ENCODE measurements around the gene MFAP5.
"Not testable (repeated sequence)": the region's sequence is repeated elsewhere in the genome, so short reads cannot be mapped to it uniquely, and the experiment has no call there.

The MFAP5 gene

GRCh38 chr12:8675591-8676036, 13.0 kb upstream of the MFAP5 start:
- no peak for DNase-seq (ENCODE audit: low spot score)

DNA sequence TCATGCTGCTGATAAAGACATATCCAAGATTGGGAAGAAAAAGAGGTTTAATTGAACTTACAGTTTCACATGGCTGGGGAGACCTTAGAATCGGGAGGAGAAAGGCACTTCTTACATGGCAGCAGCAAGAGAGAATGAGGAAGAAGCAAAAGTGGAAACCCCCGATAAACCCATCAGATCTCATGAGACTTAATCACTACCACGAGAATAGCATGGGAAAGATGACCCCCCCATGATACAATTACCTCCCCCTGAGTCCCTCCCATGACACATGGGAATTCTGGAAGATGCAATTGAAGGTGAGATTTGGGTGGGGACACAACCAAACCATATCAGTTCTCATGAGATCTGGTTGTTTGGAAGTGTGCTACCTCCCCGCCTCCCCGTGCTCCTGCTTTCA, 9.8 kb upstream of the MFAP5 start:
- no peak for DNase-seq (ENCODE audit: low spot score)

- no peak for DNase-seq (ENCODE audit: low spot score)
These were observed 5.8 kb upstream of the MFAP5 start for GRCh38 chr12:8668441-8668840.

DNA sequence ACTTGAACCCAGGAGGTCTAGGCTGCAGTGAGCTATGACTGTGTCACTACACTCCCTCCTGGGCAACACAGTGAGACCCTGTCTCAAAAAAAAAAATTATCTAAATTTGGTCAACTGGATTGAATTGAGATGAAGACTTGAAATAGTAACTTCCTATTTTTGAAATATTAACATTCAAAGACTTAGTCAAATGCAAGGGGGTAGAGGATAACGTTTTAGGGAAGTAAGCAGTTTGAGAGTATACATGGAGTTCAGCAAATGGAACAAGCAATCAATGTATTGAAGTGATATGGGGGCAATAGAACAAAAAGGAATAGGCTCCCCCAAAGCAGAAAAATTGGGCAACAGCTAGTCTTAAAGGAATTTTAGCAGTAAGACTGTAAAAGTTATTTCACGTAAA, 4.6 kb upstream of the MFAP5 start:
- no peak for DNase-seq (ENCODE audit: low spot score)

GRCh38 chr12:8665759-8666158, 3.1 kb upstream of the MFAP5 start:
- DNase-seq (ENCODE audit: low spot score): no peak

DNA sequence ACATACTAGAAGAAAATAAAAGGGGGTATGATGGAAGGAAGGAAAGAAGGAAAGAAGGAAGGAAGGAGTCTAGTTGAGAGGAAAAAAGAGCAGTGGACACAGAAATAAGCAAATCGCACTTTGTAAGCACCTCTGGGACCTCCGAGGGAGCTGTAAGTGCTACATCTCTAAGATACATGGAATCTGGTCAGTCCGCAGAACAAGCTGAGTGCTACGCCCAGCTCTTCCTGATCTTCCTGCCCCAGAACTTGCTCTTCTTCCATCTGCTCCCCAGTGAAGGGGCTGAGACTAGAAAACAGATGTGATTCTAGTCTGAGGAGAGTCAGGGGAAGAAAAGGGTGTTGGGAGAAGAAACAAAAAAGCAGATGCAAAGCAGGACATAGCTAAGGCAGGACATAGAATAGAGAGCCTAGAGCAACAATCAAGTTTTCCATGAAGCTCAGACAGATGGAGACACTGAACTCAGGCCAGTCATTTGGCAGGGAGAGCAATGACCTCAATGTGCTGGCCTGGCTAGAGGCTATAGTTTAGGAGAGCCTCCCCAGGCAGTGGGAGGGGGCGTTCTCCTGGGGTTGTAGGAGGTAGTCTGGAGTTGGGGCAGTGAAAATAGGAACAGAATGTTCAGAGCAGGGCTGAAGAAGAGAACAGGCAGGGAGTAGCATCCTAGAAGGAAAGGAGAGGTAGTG, 1.7 kb upstream of the MFAP5 start:
- DNase-seq (ENCODE audit: low spot score): no peak

GRCh38 chr12:8661751-8662150, 875 bp downstream of the MFAP5 start:
- DNase-seq (ENCODE audit: low spot score): no peak

DNA sequence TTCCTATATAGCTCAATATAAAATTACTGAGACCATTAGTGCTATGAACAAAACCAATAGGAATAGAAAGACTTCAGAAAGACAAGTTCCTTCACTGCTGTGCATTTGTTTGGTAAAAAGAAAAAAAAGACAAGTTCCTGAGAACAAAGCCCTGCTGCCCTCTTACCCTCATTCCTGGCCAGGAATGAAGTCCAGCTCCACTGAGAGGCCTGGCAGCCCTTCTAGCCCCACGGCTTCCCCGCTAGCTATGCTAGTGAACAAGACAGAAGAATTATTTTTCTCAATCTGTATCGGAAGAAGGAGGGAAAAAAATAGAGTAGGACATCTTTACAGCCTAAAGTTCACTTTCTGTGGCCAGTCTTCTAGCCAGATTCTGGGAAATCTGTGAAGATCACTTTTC, 1.6 kb downstream of the MFAP5 start:
- DNase-seq (ENCODE audit: low spot score): no peak

GRCh38 chr12:8658346-8658745, 4.3 kb downstream of the MFAP5 start:
- no peak for DNase-seq (ENCODE audit: low spot score)

- DNase-seq (ENCODE audit: low spot score): no peak
These were observed 7.2 kb downstream of the MFAP5 start for GRCh38 chr12:8655421-8655820.

DNA sequence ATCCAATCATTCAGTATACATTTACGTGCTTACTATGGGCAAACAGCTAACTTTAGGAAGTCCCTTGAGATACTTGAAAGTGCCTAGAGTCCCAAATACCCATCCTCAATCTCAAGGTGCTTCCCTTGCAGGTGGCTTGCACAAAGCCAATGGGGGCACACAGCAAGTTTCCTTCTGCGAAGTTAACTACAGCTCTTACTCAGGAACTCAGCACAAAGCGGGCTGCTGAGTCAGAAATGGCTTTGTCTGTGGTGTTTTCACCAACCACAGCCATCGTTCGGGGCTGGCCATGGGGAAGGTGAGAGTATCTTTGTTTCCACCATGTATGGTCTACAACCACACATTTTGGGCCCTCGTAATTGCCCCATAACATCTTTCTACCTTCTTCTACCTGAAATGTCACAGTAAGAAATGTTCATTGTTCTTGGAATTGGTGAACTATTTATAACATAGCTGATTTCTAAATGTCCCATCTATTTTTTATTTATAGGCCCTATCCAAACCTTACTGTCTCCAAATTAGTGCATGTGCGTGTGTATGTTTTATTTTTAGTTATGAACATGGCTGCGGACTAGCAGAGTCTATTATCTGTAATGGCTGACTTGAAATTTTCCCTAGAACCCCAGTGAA, 13.9 kb downstream of the MFAP5 start:
- DNase-seq (ENCODE audit: low spot score): peak; percentile 89

GRCh38 chr12:8647968-8648367, 14.7 kb downstream of the MFAP5 start:
- no peak for DNase-seq (ENCODE audit: low spot score)

DNA sequence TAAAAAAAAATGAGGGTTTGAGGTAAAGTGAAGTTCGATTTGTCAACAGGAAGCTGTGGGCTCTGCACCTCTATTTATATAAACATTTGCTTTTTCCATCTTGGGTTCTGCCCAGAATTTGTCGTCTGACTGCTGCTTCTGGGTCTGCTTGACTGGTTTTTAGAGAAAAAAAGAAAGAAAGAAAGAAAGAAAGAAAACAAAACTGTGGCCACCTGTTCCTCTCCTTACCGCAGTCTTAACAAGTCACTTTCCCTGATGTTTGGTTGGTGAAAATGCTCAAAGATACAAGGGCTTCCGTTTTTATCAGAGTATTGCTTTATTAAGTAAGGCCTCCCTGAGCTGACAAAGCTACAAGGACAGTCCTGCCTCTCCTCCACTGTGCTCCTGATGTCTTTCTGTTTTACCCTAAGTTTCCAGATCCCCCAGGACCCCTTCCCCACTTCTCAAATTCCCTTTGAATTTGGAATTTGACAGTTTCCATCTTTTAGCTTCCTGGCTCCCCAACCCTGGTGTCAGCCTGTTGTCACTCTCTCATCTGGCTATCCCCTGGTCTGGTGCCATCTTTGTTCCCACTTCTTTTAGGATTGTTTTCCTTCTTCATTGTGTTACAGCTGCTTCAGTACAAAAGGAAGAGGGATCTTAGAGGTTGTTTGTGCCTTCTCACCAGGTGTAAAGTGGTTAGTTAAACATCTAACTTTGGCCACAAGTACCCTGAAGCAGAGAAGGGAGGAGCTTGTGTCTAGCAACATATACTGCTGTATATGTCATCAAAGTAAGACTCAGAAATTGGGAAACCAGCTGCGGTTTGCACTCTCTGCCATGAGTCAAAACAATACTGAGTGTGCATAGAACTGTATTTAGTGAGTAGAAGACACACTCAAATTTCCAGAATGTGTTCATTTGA, 18.0 kb downstream of the MFAP5 start:
- peak; percentile 84 for DNase-seq (ENCODE audit: low spot score)

DNA sequence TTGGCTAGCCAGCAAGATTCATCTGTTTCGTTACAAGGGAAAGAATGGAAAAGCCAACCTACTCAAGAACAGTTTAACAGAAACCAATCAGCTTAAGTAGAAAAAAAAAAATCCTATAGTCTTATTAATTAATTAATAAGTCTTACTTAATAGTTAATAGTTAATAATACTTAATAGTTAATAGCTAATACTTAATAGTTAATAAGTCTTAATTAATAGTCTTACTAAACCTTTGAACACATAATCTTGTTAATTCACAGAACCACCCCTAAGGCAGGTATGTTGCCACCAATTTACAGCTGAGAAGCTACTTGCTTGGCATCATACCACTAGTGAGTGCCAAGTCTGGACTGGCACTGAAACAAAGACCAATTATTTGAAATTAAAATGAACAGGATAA, 19.9 kb downstream of the MFAP5 start:
- no peak for DNase-seq (ENCODE audit: low spot score)

- DNase-seq (ENCODE audit: low spot score): no peak
These were observed 22.7 kb downstream of the MFAP5 start for GRCh38 chr12:8639936-8640335.

DNA sequence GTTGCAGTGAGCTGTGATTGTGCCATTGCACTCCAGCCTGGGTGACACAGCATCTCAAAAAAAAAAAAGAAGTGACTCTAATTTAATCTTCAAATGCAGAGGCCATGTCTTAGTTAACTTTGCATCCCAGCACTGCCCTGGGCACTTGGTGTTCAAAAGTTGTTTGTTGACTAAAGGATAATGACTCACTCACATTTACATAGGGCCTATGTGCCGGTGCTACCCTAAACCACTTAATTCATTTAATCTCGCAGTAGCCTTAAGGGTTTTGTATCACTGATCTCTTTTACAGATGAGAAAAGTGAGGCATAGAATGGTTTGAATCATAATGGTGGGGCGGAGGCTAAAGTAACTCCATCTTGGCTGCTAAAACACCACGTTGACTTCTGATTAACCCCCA, 23.7 kb downstream of the MFAP5 start:
- no peak for DNase-seq (ENCODE audit: low spot score)

DNA sequence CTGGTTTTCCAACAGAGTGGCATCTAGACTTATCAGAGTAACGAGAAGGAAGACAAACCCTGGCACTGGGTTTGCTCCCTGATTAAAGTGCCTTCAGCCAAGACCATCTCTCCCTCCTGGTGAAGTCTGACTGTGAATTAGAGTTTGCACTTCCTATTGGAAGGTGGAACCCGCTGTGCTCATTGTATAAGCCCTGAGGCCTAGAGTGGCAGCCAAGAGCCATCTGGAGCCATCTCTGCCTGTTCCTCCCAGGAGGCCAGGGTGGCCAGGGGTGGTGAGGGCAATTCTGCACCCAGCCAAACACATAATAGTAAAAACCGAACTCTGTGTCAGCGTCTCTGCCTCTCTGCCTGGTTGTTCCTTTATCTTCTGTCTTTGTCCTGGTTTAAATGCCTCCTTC, 25.0 kb downstream of the MFAP5 start:
- no peak for DNase-seq (ENCODE audit: low spot score)

DNA sequence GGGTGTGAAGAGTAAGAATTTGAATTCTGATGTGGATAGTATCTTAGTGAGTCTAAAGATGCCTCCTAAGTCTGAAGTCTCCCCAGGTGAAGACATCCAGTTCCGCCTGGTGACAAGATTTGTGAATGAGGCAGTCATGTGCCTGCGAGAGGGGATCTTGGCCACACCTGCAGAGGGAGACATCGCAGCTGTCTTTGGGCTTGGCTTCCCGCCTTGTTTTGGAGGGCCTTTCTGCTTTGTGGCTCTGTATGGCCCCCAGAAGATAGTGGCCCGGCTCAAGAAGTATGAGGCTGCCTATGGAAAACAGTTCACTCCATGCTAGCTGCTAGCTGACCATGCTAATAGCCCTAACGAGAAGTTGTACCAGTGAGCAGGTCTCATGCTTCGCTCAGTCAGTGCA, 25.4 kb downstream of the MFAP5 start:
- DNase-seq (ENCODE audit: low spot score): no peak

GRCh38 chr12:8636581-8636980, 26.0 kb downstream of the MFAP5 start:
- no peak for DNase-seq (ENCODE audit: low spot score)

GRCh38 chr12:8636007-8636346, 26.6 kb downstream of the MFAP5 start:
- not testable (repeated sequence) for DNase-seq (ENCODE audit: low spot score)

DNA sequence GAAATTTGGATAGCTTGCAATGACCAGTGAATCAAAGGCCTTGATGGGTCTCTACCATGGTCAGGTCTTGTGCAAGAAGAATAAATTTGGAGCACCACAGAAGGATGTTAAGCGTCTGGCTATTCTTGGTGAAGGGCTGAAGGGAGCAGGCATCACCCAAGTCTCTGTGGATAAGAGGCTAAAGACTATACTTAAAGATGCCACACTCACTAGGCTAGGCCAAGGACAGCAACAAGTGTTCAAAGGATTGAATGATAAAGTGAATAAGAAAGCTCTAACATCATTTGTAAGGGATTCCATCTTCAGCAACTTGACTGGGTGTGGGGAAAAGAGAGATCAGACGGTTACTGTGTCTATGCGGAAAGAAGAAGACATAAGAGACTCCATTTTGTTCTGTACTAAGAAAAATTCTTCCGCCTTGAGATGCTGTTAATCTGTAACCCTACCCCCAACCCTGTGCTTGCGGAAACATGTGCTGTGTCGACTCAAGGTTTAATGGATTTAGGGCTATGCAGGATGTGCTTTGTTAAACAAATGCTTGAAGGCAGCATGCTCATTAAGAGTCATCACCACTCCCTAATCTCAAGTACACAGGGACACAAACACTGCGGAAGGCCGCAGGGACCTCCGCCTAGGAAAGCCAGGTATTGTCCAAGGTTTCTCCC, 27.2 kb downstream of the MFAP5 start:
- not testable (repeated sequence) for DNase-seq (ENCODE audit: low spot score)

- no peak for DNase-seq (ENCODE audit: low spot score)
These were observed 32.5 kb downstream of the MFAP5 start for GRCh38 chr12:8630131-8630530.
